ENCODE results near the gene THPO. TPM values are rescaled to one million over a fixed set of nuclear protein-coding genes. Genes with fewer than 3 reads are reported as not detected.

THPO gene
- total RNA-seq, 1 experiment from 2014 or later: not detected

DNA sequence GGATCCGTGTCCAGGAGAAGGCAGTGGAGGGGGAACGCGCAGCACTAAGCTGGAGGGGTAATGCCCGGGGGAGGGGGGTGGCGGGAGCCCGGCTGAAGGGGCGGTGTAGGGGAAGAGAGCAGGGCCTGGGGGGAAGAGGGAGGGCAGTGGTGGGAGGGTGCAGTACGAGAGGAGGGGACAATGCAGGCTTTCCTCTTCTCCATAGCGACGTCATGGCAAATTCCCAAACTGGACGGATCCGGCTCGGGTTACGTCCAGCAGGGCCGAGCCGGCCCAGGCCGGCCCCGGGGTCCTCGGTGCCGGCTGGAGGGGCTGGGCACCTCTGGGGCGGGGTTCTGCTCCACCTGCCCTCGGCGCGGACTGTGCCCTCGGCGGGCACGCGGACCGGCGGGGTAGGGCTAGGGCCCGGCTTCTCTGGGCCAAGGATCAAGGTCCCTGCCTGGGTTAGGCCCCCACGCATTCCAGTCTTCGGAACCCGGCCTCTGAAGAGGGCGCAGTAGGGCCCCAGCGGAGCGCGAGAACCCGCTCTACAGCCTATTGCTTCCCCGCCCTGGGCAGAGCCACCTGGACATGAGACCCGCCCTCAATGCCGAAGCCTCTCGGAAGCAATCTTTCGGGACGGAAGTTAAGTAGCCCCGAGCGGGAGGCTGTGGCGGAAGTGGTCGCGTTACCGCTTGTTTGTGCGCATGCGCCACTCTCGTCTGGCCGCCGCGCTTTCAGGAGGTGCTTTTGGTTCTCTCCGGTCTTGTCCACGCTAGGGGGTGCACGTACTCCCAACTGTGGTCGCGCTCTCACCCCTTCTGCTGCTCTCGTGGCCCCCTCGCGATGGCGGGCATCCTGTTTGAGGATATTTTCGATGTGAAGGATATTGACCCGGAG, 15.1 kb downstream of the THPO start:
- DNase-seq (ENCODE audit: low read depth): peak; percentile 97

DNA sequence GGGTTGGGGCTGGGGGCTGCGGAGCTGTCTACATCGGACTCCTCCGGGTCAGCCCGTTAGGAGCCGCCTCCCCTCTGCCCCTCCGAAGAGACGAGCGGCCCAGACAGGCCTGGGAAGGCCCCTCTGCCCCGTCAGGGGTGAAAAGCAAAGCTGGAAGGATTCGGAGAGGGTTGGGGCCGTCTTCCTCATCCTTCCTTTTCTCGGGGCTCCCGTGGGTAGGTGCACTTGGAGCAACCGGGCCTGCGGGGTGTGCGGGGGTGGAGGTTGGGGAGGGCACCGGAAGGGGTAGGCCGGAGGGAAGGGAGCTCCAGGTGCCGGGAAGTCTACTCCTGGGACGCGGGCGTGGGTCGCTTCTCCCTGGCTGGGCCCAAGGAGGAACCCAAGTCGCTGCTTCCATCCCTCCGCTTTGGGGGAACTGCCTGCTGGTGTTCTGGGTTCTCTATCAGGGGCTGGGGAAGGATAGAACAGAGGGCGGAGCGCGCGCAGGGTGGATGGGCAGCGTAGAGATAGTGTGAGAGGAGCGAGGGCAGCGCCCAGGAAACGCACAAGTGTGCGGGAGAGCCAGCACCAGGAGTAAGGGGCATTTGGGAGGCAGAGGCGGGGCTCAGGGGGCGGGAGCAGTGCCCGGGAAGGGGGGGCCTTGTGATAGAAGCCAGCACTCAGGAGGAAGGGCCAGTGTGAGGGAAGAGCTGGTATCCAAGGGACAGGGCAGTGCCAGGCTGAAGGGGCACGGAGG, 15.9 kb downstream of the THPO start:
- peak; percentile 80 for DNase-seq (ENCODE audit: low read depth)

DNA sequence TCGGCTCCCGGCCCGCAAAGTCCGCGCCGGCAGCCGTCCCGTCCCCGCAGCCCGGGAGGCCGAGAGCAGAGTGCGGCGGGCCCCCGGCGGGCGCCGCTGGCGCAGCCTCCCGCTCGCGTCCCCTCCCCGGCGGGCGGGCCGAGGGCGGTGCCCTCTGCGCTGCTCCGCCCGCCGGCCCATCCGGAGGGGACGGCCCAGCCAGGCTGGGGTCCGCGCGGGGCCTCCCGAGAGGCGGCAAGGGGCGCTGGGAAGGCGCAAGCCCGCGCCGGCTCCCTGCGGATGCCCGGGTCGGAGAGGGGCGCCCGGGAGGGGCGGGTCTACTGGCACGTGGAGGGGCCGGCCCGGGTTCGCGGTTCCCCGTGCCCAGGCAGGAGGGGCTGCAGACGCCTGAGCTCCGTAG, 16.5 kb downstream of the THPO start, which contains the start of the genes CLCN2 and POLR2H:
Gene CLCN2 (minus strand): TSS at position 74 of the 400 bp plus-strand sequence. CDS start 126 bp downstream, outside the sequence.
Gene POLR2H (plus strand): TSS at position 179 of the 400 bp plus-strand sequence. CDS start 1,783 bp downstream, outside the sequence.
- DNase-seq (ENCODE audit: low read depth): peak; percentile 64

DNA sequence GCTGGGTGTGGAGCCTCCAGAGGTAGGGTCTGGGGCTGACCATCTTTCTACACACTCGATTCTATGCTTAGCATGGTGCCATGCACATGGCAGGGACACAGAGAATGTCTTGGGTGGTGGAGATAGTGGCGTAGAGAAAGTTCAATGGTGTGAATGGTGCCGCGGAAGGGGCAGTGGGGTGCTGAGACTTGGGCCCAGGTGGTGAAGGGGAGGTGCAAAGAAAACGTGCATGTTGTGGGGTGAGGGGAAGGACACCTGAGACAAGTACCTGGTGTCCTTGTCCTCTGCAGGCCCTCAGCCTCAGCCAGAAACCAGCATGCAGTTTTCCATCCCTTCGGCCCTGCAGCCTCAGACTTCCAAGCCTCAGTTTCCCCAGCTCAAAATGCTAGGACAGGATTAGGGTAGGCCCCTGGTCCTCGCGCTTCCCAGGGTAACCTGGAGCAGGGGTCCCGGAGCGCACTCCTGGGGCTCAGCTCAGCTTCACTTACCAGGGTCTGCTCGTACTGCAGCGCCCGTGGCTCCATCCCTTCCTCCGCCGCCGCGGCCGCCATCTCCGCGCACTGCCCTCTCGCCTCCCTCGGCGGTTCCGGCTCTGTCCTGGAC, 17.0 kb downstream of the THPO start:
- DNase-seq (ENCODE audit: low read depth): no peak

DNA sequence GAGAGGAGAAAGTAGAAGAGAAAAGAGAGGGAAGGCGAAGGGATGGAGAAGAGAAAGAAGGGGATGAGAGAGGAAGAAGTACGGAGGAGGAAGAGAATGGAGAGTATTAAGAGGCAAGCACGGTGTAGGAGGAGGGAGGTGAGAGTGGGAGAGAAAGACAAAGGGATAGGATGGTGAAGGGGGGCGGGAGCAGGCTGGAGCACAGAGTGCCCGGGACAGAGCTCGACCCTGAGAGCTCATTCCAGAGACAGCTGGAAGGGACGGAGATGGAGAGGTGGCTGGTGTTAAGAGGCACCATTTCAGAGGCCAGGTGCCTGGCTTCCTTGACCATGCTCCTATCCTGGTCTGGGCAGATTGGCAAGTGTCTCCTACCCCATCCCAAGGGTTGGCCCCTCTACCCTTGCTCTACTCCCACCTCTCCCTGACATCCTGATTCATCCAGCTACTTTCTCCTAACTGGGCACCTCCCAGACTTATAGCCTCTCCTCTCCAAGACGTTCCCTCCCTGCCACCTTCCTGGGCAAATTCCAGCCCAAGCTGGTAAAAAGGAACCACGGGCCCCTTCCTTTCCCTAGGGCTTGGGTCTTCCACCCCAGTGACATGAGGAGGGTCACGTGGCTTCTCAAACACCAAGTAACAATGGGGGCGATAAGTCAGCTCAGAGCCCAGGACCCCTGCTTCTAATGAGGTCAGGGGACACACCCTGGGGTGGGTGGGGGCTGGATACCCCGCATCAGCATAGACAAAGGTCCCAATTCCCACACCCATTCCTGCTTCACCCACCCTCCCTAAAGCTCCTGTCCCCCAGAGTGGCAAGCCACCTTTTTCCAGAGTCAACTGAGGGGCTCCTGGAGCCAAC, 17.7 kb downstream of the THPO start:
- DNase-seq (ENCODE audit: low read depth): no peak

DNA sequence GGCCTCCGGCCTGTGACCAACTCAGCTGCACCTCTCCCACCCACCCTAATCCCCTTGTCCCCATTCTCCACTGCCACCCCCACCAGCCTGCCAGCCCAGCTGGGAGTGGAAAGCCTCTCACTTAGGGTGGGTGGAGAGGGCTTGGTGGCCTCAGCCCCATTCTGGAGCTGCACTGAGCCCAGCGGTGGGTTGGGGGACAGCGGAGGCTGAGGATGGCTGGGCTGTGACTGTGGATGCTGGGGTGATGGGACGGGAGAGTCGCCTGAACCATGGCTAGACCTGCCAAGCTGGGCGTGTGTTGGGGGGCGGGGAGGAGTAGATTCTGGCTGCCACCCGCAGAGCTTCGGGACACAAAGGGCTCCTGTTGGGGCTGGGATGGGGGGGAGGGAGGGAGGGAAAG, 18.4 kb downstream of the THPO start:
- DNase-seq (ENCODE audit: low read depth): no peak

DNA sequence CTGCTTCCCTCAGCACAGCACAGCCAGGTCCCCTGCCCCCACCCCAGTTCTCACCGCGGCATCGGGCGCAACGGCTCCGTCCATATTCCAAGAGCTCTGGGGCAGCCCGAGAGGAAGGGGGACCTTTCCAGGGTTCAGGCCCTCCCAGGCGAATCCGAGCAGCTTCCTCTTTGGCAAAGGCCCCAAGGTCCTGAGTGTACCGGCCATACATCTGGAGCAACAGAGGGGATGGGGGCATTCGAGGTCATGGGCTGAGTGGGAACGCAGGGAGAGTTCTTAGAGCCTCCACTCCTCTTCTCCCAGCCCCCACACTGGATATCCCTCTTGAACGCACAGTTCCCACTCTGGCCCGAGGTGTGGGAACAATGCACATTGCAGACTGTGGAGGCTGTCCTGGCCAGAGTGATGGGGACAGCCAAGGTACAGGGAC, 19.1 kb downstream of the THPO start:
- DNase-seq (ENCODE audit: low read depth): no peak

DNA sequence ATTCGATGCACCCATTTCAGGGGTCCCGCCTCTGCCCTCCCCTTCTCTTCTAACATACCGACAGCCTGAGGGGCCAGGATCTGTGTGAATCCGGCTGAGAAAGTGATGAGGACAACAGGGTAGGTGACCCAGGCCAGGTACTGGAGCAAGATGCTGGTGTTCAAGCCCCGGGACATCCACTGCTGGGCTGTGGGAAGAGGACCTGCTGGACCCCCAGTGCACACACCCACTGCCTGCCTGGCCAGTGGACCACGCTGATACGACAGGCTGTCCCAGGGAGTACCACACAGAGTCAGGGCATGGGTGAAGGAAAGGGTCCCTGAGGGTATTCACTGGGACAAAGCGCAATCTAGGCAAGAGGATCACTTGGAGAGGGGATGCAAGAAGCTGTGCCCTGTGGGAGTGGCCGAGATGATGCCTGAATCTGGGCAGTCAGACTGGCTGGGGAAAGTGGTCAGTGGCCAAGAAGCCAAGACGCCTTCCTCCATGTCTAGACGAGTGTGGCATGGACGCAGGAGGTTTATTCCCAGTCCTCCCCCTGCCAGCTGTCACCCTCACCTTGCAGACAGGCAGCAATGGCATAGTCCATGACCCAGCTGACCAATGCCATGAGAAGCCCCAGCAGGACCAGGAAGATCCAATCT, 19.8 kb downstream of the THPO start:
- no peak for DNase-seq (ENCODE audit: low read depth)

DNA sequence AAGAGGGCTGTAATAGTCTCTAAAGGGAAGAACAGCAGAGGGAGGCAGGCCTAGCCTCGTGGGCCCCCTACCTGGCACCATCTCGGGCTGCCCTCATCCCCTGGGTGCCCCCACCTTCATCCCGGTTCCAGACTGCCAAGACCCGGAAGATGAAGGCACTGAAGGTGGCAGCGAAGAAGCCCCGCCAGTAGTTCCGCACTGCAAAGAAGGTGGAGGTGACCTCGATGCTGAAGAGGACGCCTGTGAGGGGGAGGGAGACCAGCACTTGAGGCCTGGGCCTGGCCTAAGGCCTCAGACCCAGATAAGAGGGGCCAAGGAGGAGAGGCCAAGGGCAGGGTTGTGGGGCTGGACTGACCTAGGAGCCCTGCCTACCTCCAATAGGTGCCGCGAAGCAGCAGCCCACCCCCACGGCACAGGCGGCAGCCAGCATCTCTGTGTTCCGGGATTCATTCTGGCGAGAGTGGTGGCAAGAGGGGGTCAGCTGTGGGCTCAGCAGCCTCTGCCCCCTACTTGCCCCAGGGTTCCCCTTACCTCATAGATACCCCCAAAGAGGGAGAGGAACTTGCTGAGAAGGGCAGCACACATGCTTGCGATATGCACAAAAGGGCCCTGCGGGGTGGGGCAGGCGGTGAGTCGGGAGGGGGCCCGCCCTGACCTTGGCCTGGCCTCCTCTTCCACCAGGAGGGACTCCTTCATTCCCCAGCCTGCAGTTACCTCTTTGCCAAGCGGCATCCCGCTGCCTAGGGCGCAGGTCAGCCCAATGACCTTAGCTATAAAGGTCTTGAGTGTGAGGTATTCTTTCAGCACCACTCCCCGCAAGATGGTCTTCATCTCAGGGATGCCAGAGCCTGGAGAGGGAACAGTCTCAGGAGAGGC, 20.5 kb downstream of the THPO start:
- DNase-seq (ENCODE audit: low read depth): no peak

DNA sequence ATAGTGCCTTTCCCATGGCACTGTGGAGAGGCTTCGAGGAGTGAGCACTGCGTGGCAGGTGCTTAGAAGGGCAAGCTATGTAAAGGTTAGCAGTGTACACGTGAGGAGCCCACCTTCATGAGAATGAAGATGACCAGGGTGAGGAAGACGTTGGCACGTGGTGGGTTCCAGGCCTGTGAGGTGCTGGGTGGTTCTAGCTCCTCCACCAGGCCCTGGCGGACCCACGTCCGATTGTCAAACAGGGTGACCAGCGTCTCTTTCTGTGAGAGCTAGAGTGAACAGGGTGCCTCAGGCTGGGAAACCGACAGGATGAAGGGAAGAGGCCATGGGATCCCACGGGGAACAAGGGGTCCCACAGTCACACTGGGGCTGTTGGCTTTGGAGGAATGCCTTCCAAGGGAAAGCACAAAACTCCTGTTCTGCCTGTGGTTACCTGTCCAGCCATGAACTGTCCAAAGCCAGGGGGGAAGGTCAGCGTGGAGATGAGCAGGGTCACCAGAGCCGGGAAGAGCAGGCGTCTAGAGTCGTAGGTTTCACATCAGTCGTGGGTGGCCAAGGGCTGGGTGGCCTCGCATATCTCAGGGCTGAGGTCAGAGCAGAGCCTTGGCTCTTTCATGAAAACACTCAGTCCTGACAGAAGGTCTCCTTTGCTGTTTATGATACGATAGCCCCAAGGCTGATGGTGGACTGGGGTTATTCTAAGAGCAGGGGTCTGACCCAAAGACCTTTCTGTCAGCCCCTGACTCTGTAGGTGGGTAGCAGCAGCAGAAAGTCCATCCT, 22.6 kb downstream of the THPO start:
- no peak for DNase-seq (ENCODE audit: low read depth)

DNA sequence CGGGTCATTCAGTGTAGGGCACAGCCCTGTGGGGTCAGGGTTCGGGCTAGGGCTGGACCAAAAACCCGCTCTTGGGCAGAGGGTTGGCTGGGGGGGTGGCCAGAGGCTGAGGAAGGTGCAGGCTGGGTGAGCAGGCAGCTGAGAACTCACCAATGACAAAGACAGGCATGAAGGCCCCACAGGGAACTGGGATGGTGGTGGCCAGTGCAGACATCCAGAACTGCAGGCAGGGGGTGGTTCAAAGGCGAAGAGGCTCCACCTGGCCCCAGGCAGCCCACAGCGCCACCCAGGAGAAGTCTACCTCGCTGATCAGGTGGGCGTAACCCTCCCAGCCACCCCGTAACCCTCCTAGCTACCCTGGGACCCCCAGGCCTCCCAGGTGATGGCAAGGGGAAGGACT, 23.3 kb downstream of the THPO start:
- no peak for DNase-seq (ENCODE audit: low read depth)

DNA sequence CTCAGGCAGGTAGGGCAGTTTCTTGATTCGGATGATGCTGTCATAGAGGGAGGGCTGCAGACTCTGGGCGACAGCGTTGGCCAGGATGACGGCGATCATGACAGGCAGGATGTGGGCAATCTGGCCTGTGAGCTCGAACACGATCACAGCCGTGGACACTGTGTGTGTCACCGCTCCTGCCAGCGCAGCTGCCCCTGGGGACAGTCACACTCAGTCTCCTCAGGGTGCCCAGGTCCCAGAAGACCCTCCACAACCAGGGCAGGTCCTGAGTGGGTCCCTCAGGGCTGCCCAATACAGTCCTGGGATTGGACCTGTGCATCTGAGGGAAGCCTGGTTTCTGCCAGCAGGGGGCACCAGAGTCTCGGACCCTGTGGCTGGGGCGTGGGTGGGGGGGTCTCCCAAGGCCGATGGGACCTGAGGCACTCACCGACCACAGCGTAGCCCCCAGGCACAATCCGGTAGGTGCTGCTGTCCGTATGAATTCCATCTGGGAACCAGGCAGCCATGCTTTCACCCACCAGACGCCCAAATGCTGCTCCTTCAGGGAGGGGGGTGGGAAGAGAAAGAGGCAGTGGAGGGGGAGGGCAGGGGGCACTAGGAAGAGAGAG, 23.8 kb downstream of the THPO start:
- peak; percentile 25 for DNase-seq (ENCODE audit: low read depth)

DNA sequence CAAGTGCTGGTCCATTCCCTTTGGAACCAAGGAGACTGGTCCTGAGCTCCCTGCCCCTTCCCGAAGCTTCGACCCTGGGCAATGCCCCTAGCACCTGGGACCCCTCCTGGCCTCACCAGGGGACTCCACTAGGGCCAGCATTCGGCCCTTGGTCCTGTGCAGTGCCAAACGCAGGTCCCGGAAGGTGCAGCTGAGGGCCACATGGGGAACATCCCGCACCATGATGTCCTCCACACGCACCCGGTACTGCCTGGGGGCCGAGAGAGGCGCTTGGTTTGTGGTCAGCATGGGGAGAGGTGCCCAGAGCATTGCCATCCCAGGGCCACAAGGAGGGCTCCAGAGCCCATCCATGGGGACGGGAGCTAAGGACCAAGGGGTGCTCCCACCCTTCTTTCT, 24.5 kb downstream of the THPO start:
- DNase-seq (ENCODE audit: low read depth): no peak

DNA sequence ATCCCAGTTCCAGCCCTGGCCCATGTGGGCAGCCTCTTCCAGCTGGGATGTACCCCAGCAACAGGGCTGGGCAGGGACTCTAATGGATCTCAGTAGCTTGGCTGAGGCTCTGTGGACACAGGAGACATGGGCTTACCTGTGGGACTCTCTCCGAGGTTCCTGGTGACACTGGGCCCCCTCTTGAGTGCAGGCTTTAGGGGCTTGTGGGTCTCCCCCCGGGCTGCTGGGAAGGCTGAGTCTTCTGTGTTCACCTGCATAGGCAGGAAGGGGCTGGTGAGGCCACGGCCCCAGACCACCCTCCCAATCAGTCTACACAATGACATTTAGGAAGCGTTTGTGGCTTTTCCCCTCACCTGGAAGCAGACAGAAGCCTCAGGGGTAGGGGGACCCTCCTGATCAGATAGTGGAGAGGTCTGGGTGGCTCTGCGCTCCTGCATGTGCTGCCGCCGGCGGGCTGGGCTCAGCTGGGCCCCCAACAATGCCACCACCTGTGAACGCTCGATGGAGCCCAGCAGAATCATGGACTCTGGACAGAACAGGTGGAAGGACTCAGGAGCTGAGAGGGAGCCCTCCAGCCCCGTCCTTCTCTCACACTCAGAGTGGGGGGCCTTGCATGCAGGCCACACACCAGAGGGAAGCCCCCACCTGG, 25.0 kb downstream of the THPO start:
- no peak for DNase-seq (ENCODE audit: low read depth)

DNA sequence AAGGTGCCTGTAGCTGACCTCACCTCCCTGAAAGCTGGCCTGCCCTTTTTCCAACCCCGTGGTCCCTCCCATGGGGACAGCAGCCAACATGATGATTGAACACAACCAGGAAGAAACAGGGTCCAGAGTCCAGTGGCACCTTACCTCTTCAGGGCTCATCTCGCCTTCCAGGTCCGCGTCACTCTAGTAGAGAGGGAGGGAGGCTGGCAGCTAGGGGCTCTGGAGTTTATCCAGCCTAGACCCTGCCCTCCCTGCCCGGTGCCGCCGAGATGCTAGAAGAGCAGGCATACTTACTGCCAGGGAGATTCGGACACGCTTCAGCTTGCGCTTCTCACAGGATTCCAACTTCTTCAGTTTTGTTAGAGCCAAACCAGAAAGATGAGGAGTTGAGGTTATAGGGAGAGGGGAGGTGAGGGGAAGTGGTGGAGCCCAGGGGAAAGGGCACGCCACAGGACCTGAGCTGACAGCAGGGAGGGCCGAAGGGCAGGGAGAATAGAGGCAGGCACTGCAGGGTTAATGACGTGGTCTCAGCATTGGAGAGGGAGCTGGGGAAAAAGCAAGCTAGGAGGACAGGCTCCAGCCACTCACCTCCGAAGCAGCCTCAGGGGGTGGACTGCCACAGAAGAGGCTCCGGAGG, 25.7 kb downstream of the THPO start:
- no peak for DNase-seq (ENCODE audit: low read depth)

DNA sequence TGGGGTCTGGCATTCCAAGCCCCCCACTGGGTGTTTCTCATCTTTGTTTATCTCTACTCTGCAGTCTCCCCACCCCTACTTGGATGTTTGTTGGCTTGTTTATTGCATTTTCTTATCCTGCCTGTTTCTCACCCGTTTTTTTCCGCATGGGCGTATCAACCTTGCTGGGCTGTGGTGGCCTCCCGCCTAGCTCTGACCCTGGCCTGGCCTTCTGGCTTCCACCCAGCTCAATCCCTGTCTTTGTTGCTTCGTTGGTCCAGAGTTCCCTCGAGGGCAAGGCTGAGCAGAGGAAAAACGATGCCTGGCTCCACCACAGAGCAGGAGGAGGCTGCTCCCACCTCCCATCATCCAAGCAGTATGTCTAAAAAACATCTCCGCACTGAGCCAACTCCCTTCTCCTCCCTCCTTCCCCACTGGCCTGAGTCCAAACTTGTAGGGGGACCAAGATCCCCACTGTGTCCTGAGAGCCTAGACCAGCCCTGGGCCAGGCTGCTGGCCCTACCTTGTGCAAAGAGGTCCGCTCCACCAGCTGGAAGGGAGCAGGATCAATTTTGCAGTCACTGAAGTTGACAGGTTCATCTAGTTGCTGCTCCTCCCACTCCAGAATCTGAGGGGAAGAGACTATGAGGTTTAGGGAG, 26.4 kb downstream of the THPO start:
- DNase-seq (ENCODE audit: low read depth): no peak

DNA sequence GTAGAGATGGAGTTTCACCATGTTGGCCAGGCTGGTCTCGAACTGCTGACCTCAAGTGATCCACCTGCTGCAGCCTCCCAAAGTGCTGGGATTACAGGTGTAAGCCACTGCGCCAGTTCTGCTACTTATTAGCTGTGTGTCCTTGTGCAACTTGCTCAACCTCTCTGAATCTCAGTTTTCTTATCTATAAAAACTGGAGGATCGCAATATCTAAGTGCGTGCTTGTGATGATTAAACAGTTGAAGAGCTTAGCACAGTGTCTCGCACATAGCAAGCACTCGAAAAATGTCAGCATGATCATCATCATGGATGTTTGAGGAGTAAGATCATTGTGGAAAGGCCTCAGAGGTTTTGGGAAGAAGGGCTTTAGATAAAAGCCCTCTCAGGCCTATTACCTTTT, 27.4 kb downstream of the THPO start:
- no peak for DNase-seq (ENCODE audit: low read depth)

All from RPMI7951 (cell line).